NCI-H1417 (cell line): ENCODE data around the gene WDR88.

ENCODE experiments used
- DNase-seq, 3 experiments: peaks; one replicate each; lab custom pipeline; 2025; lab: John Stamatoyannopoulos, UW

WDR88 gene, protein sequence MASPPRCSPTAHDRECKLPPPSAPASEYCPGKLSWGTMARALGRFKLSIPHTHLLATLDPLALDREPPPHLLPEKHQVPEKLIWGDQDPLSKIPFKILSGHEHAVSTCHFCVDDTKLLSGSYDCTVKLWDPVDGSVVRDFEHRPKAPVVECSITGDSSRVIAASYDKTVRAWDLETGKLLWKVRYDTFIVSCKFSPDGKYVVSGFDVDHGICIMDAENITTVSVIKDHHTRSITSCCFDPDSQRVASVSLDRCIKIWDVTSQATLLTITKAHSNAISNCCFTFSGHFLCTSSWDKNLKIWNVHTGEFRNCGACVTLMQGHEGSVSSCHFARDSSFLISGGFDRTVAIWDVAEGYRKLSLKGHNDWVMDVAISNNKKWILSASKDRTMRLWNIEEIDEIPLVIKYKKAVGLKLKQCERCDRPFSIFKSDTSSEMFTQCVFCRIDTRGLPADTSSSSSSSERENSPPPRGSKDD

DNA sequence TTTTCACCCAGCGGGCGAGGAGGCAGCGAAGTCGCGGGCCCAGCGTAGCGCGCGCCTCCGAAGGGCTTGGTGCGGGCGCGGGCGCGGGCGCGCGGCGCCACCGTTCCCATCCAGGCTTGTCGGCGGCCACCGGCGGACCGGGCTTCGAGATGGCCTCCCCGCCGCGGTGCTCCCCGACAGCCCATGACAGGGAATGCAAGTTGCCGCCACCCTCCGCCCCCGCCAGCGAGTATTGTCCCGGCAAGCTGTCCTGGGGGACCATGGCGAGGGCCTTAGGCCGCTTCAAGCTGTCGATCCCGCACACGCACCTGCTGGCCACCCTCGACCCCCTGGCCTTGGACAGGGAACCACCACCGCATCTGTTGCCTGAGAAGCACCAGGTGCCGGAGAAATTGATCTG lies at the start of gene WDR88:
TSS of gene WDR88 (plus strand) at position 94 of the 400 bp plus-strand sequence. CDS start at position 150, 56 bp downstream.
- DNase-seq = no peak

DNA sequence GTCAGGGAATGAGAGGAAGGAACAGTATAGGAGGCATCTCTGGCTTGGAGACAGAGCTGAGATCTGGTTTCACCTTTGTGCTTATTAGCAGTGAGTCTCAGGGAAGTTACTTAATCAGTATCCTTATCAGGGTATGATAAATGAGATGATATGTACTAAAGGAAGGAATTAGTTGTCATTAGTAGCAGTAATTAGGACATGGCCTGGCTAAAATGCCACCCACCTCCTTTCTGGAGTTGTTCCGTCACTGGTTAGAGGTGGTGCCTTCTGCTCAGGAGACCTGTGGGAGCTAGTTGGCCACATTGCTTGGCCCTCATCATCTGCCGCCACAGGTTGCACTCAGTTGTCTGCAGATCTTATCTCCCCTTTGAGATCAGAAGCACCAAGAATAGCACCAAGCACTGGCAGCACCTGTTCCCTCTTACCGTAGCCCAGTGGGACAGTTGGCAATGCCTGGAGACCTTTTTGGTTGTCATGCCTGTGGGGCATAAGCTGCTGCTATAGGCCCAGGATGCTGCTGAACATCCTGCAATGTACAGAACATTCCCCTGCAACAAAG lies 46.3 kb upstream of the WDR88 start:
- no peak for DNase-seq

- DNase-seq = no peak
Measured at GRCh38 chr19:33086955-33087354, 45.0 kb upstream of the WDR88 start.

GRCh38 chr19:33089010-33089409 lies 42.9 kb upstream of the WDR88 start:
- DNase-seq = no peak

GRCh38 chr19:33090179-33090578 lies 41.7 kb upstream of the WDR88 start:
- no peak for DNase-seq

- DNase-seq = no peak
Measured at GRCh38 chr19:33093420-33094210, 38.3 kb upstream of the WDR88 start.

- DNase-seq = no peak
Measured at GRCh38 chr19:33094436-33095067, 37.4 kb upstream of the WDR88 start.

- no peak for DNase-seq
Measured at GRCh38 chr19:33096005-33096404, 35.9 kb upstream of the WDR88 start.

DNA sequence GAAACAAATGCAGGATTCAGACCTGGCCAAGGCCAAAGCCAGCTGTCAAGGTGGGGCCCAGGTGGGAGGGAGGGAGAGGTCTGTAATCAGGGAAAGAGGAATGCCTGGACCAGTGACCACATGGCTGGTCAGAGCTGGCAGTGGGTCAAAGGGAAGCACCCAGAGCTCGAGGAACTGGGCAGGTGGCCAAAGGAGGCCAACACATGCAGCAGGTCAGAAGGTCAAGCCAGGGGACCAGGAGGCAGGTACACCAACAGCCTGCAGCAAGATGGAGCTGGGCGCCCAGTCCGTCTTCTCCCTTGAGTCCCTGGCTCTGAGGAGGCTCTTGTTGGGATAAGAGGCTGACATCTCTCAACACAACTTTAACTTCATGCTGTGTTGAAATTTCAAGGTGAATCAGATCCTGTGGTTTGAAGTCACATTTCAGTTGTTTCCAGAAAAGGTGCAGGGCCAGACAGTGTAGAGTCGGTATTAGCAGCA lies 33.8 kb upstream of the WDR88 start:
- DNase-seq = no peak

GRCh38 chr19:33100894-33101644 lies 30.8 kb upstream of the WDR88 start:
- DNase-seq = no peak

DNA sequence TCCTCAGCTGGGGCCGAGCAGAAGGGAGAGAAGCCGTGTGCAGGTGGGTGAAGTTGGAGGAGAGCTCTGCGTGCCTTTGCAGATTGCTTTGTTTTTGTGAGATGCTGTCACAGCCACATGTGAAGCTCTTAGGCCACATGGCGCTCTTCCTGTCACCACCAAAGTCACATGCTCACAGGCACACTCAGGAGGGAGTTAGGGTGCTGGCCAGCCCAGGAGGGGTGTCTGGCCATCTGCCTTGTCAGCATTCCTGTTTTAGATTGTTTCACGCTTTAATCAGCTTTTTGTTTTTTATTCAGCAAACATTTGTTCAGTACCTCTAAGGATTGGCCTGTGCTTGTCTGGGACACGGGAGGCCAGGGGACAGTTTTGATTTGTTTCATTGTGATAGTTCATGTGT lies 29.0 kb upstream of the WDR88 start:
- no peak for DNase-seq

GRCh38 chr19:33108161-33108560 lies 23.8 kb upstream of the WDR88 start:
- no peak for DNase-seq

- DNase-seq = no peak
Measured at GRCh38 chr19:33110137-33110910, 21.6 kb upstream of the WDR88 start.

GRCh38 chr19:33111587-33111986 lies 20.3 kb upstream of the WDR88 start:
- no peak for DNase-seq

GRCh38 chr19:33114312-33114711 lies 17.6 kb upstream of the WDR88 start:
- DNase-seq = no peak

DNA sequence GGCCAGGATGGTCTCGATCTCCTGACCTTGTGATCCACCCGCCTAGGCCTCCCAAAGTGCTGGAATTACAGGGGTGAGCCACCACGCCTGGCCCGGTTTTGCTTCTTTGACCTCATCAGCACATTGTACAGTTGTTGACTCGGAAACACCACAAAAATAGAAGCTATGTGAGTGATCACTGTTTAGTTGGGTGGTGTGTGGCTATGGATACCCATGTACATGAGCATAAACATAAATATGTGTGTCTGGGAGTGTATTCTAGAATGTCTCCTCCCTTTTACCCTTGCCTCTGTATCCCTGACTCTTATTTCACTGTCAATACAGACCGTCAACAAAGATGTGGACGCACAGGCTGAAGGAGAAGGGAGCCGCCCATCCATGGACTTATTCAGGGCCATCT lies 14.4 kb upstream of the WDR88 start:
- no peak for DNase-seq

DNA sequence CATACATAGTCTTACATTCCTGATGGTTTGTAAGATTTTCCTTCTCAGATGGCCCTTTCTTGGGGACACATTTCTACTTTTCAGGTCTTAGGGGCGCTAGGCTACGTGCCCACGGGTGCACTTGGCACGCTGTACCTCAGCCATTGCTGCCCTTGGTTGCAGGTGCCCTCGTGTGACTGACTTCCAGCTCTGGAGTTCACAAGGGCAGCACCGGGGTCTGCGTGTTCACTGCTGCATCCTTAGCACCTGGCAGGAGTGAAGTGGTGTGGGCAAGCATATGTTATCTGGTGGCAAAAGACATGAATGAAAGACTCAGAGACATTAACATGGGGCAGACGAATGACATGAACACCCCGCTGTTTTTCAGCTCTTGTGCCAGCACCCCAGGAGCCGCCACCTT lies 13.3 kb upstream of the WDR88 start:
- DNase-seq = no peak

DNA sequence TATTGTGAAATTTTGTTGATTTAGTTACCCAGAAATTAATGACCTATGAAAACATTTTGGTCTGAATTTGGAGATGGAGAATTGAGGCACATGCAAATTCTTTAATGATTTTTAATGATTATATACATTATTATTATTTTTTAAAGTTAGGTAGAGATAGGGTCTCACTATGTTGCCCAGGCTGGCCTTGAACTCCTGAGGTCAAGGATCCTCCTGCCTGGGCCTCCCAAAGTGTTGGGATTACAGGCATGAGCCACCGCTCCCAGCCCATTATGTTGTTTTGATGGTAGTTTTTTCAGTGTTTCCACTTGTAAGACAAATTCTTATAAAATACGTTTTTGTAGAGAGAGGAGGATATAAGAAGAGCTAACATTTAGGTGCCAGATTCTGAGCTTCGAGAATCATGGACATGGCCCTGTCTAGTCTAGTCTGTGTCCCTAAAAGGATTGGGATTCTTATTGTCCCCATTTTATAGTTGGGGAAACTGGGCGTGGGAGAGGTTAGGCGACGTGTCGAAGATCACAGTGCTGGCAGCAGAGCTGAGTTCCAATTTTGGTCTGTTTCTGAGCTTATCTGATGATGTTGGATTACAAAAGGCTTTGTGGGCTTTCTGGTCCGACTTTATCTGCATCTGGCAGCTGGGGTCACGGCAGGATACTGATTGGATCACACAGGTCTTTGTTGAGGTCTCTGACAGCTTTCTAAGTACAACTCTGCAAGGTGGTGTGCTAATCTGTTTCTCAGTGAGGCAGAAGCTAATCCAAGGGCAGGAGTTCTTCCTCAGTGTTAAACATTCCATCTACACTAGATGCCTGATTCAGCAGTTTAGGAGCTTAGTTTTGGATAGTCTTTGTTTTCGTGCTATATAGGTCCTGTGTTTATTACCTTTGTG lies 7.5 kb upstream of the WDR88 start:
- no peak for DNase-seq

- peak; percentile 27 to 64 (median 29) for DNase-seq
Measured at GRCh38 chr19:33125929-33126388, 6.0 kb upstream of the WDR88 start.
